HTERT RPE-1 (cell line): ENCODE measurements around the gene OR6T1.

ENCODE experiments used
- in situ Hi-C: fragments of 300-500 bp; cut with MboI; formaldehyde crosslinking; loops from 4 replicates; pipeline ENCODE4 v1.14.3; 2020; ENCODE audit warnings: low sequenced_read_pairs

OR6T1 gene, protein sequence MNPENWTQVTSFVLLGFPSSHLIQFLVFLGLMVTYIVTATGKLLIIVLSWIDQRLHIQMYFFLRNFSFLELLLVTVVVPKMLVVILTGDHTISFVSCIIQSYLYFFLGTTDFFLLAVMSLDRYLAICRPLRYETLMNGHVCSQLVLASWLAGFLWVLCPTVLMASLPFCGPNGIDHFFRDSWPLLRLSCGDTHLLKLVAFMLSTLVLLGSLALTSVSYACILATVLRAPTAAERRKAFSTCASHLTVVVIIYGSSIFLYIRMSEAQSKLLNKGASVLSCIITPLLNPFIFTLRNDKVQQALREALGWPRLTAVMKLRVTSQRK

DNA sequence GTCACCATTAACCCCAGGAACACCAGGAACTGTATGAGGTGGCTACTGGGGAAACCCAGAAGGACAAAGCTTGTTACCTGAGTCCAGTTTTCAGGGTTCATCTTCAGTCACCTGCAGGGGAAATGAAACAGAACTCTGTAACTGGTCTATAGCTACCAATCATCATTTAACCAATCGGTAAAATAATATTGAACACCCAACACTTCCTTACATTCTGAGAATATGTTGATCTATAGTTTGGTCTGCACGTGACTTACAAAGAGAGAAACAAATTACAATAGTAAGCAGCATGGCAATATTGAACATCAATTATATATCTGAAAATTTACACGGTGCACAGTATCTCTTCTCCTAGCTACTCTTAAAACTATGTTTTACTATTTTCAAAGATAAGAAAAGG lies at the start of gene OR6T1:
OR6T1 (minus strand) TSS at position 101 of the 400 bp plus-strand sequence; CDS start at position 101, 0 bp downstream.
- in situ Hi-C loops, result no loop called here

DNA sequence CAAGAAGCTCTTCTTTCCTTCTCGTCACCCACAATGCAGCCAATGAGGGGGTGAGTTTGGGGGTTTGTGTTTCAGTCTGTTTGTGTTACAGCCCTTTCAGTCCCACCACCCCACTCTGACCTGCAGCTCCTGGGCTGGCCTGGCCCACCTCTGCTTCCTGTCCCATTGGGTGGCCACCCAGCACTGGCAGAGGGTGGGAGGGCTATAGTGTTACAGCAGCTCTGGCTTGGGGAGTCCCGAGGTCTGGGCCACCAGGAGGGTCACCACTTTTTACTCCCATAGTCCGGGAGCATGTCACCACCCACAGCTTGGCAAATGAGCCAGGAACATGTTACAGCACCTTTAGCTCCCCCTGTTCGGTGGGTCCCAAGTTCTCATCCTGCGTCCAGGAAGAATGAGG lies 35.7 kb upstream of the OR6T1 start:
- in situ Hi-C loops, result no loop called here

DNA sequence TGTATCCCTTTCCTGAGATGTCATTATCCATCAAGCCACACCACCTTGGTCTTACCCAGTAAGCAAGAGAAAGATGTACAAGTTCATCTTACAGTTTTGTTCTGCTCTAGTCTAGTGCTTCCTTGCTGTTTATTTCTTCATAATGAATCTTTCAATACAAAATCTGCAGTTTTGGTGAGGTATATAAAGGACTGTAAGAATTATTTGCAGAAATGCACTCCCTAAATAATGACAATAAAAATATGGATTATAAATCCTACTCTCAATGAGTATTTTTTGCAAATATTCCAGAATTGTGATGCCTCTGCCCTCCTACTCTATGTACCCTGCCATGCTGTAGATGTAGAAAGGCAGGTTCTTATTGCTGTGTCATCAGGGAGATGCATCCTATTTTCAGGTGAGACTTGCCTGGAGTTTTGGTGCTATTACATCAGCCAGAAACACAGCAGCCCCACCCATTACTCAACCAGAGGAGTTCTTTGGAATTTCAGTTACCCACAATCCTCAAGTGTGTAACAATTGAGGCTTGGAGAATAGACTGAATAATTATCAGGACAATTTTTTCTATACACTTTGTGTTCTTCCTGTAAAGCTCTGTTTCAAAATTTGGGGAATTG lies 34.2 kb upstream of the OR6T1 start, which contains the start of gene OR10S1:
OR10S1 (minus strand) TSS at position 51 of the 617 bp plus-strand sequence. CDS start 117 bp downstream, outside the sequence.
- in situ Hi-C loops, result no loop called here

DNA sequence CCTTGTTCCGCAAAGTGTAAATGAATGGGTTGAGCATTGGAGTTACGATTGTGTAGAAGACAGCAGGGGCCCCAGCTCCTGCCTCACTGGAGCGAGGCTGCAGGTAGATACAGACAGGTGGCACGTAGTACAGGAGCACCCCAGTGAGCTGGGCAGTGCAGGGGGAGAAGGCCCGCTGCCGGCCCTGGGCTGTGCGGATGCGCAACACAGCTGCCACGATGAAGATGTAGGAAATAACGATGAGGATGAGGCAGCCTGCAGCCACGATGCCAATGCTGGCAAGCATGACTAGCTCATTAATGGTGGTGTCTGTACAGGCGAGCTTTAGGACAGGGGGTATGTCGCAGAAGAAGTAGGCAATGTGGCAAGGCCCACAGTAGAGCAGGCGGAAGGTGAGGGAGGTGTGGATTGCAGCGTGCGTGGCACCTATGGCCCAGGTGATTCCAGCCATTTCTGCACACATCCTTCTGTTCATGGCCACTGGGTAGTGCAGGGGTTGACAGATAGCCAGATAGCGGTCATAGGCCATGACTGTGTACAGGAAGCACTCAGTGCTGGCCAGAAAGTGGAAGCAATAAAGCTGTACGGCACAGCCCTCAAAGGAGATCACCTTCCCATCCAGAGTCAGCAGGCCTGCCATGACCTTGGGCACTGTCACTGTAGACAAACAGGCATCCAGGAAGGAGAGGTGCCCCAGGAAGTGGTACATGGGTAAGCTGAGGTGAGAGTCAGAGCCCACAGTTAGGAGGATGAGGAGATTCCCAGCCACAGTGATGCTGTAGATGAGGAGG lies 33.3 kb upstream of the OR6T1 start:
- in situ Hi-C loops, result no loop called here

DNA sequence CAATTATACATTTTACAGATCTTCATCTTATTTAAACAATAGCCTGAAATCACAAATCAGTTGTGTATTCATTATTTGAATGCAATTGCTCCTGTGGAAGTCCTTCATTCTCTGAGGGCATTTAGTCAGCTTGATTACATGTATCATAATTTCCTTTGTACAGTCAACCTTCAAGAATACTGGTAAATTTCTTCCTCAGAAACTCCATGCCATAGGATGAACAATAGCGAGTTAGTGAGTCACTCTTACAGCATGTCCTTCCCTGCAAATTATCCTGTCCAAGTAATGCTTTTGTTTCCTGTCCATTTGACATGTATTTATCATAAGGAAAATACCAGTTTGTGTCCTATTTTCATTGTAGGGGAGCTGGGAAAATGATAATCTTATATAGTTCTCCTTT lies 30.2 kb upstream of the OR6T1 start:
- in situ Hi-C loops, result no loop called here

DNA sequence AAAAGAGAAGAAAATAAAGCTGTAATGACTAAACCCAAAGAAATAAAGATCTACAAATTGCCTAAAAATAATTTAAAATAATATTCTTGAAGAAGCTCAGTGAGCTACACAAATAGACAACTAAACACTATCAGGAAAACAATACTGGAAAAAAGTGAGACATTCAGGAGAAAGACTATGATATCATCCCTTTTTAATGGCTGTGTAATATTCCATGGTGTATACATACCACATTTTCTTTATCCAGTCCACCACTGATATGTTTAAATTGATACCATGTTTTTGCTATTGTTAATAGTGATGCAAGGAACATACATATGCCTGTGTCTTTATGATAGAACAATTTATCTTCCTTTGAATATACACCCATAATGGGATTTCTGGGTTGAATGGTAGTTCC lies 13.1 kb upstream of the OR6T1 start:
- in situ Hi-C loops, result no loop called here

DNA sequence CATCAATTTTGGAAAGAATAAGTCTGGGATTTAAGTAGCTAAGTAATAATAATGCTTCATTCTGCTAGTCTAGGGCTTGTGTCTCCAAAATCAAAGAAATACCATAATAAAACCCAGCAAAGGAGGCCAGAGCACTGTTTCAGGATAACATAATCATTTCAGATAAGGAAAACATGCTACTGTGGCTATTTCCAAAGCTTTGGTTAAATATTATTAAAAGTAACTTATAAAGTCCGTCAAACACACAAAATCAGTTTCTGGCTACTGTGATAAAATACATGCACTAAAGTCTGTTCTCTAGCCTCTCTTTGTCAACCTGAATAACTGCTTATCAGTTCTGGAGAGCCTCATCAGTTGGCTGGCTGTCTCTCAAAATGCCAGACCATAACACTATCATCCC lies 1.5 kb upstream of the OR6T1 start:
- in situ Hi-C loops, result no loop called here

DNA sequence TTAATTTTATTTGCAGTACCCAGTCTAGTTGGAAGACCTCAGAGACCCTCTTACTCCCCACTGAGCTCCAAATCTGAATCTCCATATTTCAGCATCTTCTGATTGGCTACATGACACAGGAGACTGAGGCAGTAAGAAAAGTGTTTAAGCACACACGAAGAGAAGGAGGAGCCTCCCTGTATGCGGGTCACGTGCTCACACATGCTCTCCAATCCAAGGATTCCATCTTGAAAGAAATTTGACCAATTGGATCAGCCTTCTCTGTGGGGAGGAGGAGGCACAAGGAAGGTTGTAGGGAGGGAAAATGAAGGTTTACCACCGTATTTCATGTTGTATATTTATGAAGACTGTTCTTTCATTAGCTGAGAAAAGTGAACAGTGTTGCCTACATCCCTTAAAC lies 1.2 kb downstream of the OR6T1 start:
- in situ Hi-C loops, result no loop called here

DNA sequence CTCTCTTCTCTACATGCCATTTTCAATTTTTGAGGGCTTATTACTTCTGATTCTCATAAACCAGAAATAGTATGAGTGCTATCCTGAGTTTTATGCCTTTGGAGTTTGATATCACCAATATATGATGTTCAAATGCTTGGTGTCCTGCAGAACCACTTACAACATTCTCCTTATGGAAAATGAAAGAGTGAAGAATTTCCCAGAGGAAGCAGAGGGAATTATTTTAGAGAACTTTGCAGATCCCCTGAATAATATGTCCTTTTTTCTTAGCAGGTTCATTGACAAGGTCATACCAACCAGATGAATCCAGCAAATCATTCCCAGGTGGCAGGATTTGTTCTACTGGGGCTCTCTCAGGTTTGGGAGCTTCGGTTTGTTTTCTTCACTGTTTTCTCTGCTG lies 4.3 kb downstream of the OR6T1 start, which contains the start of gene OR4D5:
OR4D5 (plus strand) TSS at position 301 of the 400 bp plus-strand sequence; CDS start at position 301, 0 bp downstream.
- in situ Hi-C loops, result no loop called here

DNA sequence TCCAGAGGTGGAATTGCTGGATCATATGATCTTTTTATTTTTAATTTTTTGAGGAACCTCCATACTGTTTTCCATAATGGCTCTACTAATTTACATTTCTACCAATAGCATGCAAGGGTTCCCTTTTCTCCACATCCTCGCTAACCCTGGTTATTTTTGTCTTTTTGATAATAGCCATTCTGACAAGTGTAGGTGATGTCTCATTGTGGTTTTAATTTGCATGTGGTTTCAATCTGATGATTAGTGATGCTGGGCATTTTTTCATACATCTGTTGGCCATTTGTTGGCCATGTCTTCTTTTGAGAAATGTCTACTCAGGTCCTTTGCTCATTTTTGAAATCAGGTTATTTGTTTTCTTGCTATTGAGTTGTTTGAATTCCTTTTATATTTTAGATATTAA lies 19.6 kb downstream of the OR6T1 start:
- in situ Hi-C loops, result no loop called here

DNA sequence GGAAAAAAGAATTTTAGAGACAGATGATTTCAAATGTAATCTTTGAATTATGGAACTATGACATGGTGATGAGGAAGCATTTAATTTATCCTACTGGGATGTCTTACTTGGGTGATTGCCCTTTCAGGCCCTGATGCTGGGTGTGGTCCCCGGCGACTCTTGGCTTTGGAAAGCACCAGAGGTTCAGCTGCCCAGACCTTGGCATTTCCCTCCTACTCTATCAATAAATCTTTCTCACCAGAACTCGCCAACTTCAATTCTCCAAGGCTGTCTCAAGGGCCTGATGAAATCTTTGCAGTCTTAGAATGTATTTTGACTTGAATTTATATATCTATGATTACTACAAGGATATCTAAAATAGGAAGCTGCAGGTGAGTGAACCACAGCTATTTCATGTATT lies 22.7 kb downstream of the OR6T1 start:
- in situ Hi-C loops, result no loop called here

DNA sequence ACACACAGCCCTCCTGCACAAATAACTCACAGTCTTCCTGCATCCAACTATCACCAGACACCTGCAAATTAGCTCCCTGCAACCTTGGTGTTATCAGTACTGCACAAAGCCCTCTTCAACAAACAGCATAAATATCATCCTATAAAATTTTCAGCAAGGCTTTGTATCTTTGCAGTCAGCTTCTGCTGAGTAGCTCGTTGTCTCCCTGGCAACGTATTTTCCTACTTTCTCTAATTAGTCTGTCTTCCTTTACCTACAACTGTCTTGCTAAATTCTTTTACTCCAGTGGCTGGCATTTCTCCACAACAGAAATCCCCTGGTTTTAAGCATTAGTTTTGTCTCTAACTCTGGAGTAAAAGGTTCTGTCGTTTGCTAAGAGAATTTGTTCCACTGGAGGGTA lies 37.8 kb downstream of the OR6T1 start:
- in situ Hi-C loops, result no loop called here

DNA sequence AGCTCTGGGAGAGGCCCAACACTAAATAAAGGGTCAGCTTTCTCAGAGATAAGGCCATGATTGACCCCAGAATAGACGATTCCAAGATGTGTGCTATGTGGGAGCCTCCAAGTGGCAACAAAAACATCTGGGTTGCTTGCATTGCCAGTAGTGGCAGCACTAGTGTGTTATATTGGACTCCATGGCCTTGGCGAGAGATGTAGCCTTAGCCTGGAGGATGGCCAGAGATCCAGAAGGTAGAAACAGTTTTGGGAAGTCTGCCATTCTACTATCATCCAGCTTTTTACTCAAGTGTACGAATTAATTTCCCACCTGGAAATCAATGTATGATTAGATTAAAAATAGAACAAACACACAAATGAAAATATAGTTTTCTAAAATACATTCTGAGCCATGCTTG lies 38.7 kb downstream of the OR6T1 start:
- in situ Hi-C loops, result no loop called here

DNA sequence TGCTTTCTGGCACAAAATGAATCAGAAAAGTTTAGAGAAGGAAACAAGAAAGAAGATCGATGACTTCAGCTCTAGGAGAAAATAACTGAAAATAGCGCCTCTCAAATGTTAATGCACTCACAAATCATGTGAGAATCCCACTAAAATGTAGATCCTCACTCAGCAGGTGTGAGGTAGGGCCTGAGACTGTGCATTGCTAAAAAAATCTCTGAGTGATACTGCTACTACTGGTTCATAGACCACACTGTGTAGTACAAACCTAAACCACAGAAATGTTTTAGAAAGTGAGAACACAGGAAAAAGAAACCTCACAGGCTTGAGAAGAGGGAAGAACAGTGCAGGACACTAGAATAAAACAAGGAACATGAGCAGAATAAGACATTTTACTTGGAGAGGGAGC lies 39.7 kb downstream of the OR6T1 start:
- in situ Hi-C loops, result no loop called here

DNA sequence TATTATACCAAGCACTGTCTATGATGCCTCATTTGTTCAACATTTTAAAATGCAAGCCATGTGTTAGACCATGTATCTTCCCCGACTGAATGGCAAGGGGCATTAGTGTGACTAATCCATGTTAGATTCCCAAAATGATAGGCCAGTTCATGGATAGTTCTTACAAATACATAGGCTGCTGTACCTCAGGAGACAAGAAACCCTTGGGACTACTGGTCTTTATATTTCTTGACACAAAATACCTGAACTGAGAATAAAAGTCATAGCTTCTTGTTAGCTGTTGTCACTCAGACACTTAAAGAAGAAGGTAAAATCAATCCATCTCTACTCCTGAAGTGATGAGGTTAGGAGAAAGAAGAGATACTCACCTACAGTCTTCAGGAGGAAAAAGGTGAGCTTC lies 41.8 kb downstream of the OR6T1 start, which contains the start of gene OR8D4:
OR8D4 (plus strand) TSS at position 301 of the 400 bp plus-strand sequence. CDS start 4,265 bp downstream, outside the sequence.
- in situ Hi-C loops, result no loop called here

DNA sequence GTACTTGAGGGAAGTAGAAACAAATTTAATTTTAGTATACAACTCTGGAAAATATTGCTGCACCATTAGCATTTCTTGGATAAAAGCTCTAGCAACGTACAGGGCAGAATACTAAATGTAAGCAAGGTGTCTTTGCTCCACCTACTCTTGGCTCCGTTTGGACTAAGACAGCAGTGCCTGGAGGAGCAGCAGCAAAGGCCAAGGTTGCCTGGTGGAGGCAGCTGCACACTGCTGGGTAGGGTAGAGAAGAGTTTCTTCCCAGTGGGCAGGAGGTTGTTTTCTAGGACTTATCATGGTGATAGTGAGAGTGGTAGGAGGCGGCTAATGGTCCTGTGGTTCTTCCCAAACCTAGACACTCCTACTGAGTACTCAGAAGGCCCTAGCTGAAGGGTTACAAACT lies 43.8 kb downstream of the OR6T1 start:
- in situ Hi-C loops, result no loop called here
